H1 (cell line): Measurements from ENCODE around the gene ZDHHC8. TPM values are rescaled to one million over a fixed set of nuclear protein-coding genes. Genes with fewer than 3 reads are reported as not detected.

Source experiments
- RAD21 ChIP-seq, 2 experiments: IDR thresholded peaks in 1 of 2; conservative IDR thresholded peaks in 1 of 2; 2 replicates each; pipeline ENCODE4 v1.6.1; 2011; ENCODE audit warnings: low read depth in 2 of 2, low read length in 2 of 2, improper control_type of control experiment in 1 of 2, inconsistent platforms in 1 of 2, mild to moderate bottlenecking in 1 of 2, moderate library complexity in 1 of 2
- polyA plus RNA-seq, 7 experiments: library from polyadenylated mRNA; depleted of rRNA in 3 of 7; stranded (reverse) in 5 of 7; unstranded in 2 of 7; fragments of >200 nt in 5 of 7; fragments of 200-250 nt in 2 of 7; gene quantifications; 1 replicate in 5 of 7; 2 replicates in 1 of 7; 4 replicates in 1 of 7; pipeline versions ENCODE4 v1.2.1 to v1.2.3, GENCODE V29; 2011 to 2013; ENCODE audit warnings: missing spikeins in 2 of 7, mixed read lengths in 2 of 7
- total RNA-seq: library from RNA; stranded (reverse); fragmentation: NEBNext Ultra II Directional; extraction: Animal tissue kit (Norgen Biotek cat#: 25700); gene quantifications from 2 replicates; pipeline ENCODE4 v1.2.1, GENCODE V29; 2021

The ZDHHC8 gene
- total and polyA plus RNA-seq, 2 of the 8 experiments (the other 6 are each of a cell fraction or from before 2014, with no cell fraction given) = 18.6 to 65.6 TPM

GRCh38 chr22:20087319-20088262 is 44.0 kb upstream of the ZDHHC8 start (continued):
- TF ChIP-seq RAD21 (IDR thresholded peaks at IDR 0.05 in 1 of 2, conservative IDR thresholded peaks at IDR 0.05 in 1 of 2; ENCODE audit: low read depth in 2 of 2, low read length in 2 of 2) = no peak
